ENCODE data around the gene BABAM1. TPM values are rescaled to one million over a fixed set of nuclear protein-coding genes. Genes with fewer than 3 reads are reported as not detected.

The BABAM1 gene
- total and polyA plus RNA-seq, 12 donors = 64.5 to 88.2 (median 74.4) TPM

- Histone ChIP-seq H3K4me1 (peaks cover 10 to 56% (median 36%) of the 10 kb centered on the region in 9 donors), H3K9me3 (no peaks in the 10 kb centered on the region), H3K36me3 (peaks cover 0 to 16% (median 0%) of the 10 kb centered on the region in 9 donors), H3K4me3 (peak overlapping the region; percentile 61 to 93 (median 87)), H3K27ac (peak overlapping the region; percentile 78 to 94 (median 87)), H3K27me3 (no peaks in the 10 kb centered on the region)
- peak; percentile 66 to 72 for DNase-seq
- no peak for TF ChIP-seq CTCF (IDR thresholded peaks at IDR 0.05)
- 6 to 9% methylated on average over 52 of the region's 52 CpGs for WGBS, 2 donors
- intact Hi-C loops (cut with DNase I) = loop anchor here in 1 of 10 donors (2.0 kb wide), 1 partner anchor 17 kb away; the partner anchor contains the start of gene OCEL1
- ATAC-seq = peak; percentile 4 to 54 (median 38)
Measured at GRCh38 chr19:17243830-17244617, 23.2 kb upstream of the BABAM1 start.

GRCh38 chr19:17244618-17245534 lies 22.4 kb upstream of the BABAM1 start:
- Histone ChIP-seq H3K27ac (peak overlapping the region; percentile 78 to 94 (median 87)), H3K4me1 (peaks cover 10 to 56% (median 36%) of the 10 kb centered on the region in 9 donors), H3K27me3 (no peaks in the 10 kb centered on the region), H3K9me3 (no peaks in the 10 kb centered on the region), H3K4me3 (peak overlapping the region; percentile 61 to 93 (median 87)), H3K36me3 (peaks cover 0 to 14% (median 0%) of the 10 kb centered on the region in 9 donors)
- intact Hi-C loops (cut with DNase I) = loop anchor here in 1 of 10 donors (2.0 kb wide), 1 partner anchor 18 kb away; the partner anchor contains the start of gene OCEL1
- DNase-seq (peak in 1 of 2 donors; percentile 62), ATAC-seq (peak in 1 of 8 donors; percentile 2)
- no peak for TF ChIP-seq CTCF (IDR thresholded peaks at IDR 0.05)
- 1% methylated on average over 72 to 100 of the region's 100 CpGs for WGBS, 2 donors

GRCh38 chr19:17245535-17245984 lies 21.7 kb upstream of the BABAM1 start, which contains the start of gene NR2F6:
TSS of gene NR2F6 (minus strand) at chr19:17245919. CDS start at chr19:17245220, 699 bp downstream.
- ATAC-seq (no peak), DNase-seq (no peak)
- Histone ChIP-seq H3K27me3 (no peaks in the 10 kb centered on the region), H3K4me1 (peaks cover 10 to 56% (median 36%) of the 10 kb centered on the region in 9 donors), H3K36me3 (peaks cover 0 to 14% (median 0%) of the 10 kb centered on the region in 9 donors), H3K9me3 (no peaks in the 10 kb centered on the region), H3K27ac (peak within 1 kb of the TSS; percentile 78 to 94 (median 87)), H3K4me3 (peak within 1 kb of the TSS; percentile 61 to 93 (median 87))
- intact Hi-C loops (cut with DNase I) = loop anchor here in 1 of 10 donors (2.0 kb wide), 1 partner anchor 19 kb away; the partner anchor contains the start of gene OCEL1
- WGBS, 2 donors = 0% methylated on average over 18 to 71 of the region's 72 CpGs
- no peak for TF ChIP-seq CTCF (IDR thresholded peaks at IDR 0.05)
